Psoas muscle (tissue), 8 donors: ENCODE measurements around the gene FTSJ3. TPM values are rescaled to one million over a fixed set of nuclear protein-coding genes. Genes with fewer than 3 reads are reported as not detected.
A peak's percentile ranks its signal among the peaks of the same experiment; 100 is the strongest.

ENCODE experiments used
- ATAC-seq, 4 donors: fragments of 200-7000 bp; cut with Tn5 transposase; one replicate each; pipeline ENCODE4 v1.9.1; 2020; ENCODE audit warnings: moderate library complexity in 3 of 4, mild to moderate bottlenecking in 2 of 4
- DNase-seq, 2 donors: peaks; one replicate each; pipeline ENCODE4 v3.0.0-alpha.2; 2020
- H3K27ac ChIP-seq: fragments of 200-600 bp; one replicate; pipeline ENCODE4 v1.8.0; 2022
- H3K27me3 ChIP-seq, 3 donors: fragments of 200-600 bp in 1 of 3; one replicate each; pipeline versions ENCODE4 v1.6.1 to v1.8.0; 2013 to 2022; ENCODE audit warnings: low read length in 2 of 3, mild to moderate bottlenecking in 2 of 3, moderate library complexity in 1 of 3; ENCODE audit not compliant: insufficient read depth in 3 of 3
- H3K36me3 ChIP-seq, 2 donors: fragments of 200-600 bp in 1 of 2; one replicate each; pipeline versions ENCODE4 v1.6.1 to v1.8.0; 2013 to 2022; ENCODE audit warnings: low read depth in 1 of 2, mild to moderate bottlenecking in 1 of 2, moderate library complexity in 1 of 2; ENCODE audit not compliant: insufficient read depth in 1 of 2
- H3K4me1 ChIP-seq: fragments of 200-600 bp; one replicate; pipeline ENCODE4 v1.8.0; 2022
- H3K4me3 ChIP-seq: fragments of 200-600 bp; one replicate; pipeline ENCODE4 v1.8.0; 2022; ENCODE audit warnings: mild to moderate bottlenecking
- H3K9me3 ChIP-seq: fragments of 200-600 bp; one replicate; pipeline ENCODE4 v1.8.0; 2022
- CTCF ChIP-seq: fragments of 200-600 bp; IDR thresholded peaks from one replicate; pipeline ENCODE4 v1.8.0; 2022; ENCODE audit warnings: antibody characterized with exemption
- WGBS, 3 donors: extraction: QIAGEN DNeasy Blood & Tissue Kit; methylation state at CpG; one replicate each; pipeline versions ENCODE4 v1.1.6 to v1.1.7; 2013; 5-methylcytosine and 5-hydroxymethylcytosine counted together
- intact Hi-C, 2 donors: fragments of 100-400 bp; cut with DNase I; formaldehyde crosslinking; loops; one replicate each; pipeline versions ENCODE4 v1.11.0 to v1.14.2; 2022
- polyA plus RNA-seq, 3 donors: library from polyadenylated mRNA; stranded (reverse); fragments of 200-250 nt; gene quantifications; one replicate each; pipeline ENCODE4 v1.2.3, GENCODE V29; 2013
- total RNA-seq, 4 donors: library from RNA; stranded (reverse); fragmentation: NEBNext Ultra II Directional in 2 of 4; extraction: Animal tissue kit (Norgen Biotek cat#: 25700) in 2 of 4; gene quantifications; one replicate each; pipeline versions ENCODE4 v1.2.1 to v1.2.4, GENCODE V29; 2021 to 2023
- donor health status: healthy with polysubstance abuse.
- donor health status: DM: no; HTN: no; CAD: no; lungs with moderate emphysema.
- donor health status: Bipolar disorder and iron deficiency.
- donor health status: healthy.
- donor health status: DM: yes; HTN: yes; CAD: no.
- donor health status: DM: no; HTN: no; CAD: no.
- donor health status: DM: no; HTN: no; CAD: no.
- donor health status: DM: yes; HTN: yes; CAD: no.

Gene FTSJ3
- total and polyA plus RNA-seq, 7 donors: 14.4 to 41.9 (median 25.1) TPM

- ATAC-seq (no peak), DNase-seq (no peak)
- 59 to 76% (median 62%) methylated on average over 8 of the region's 8 CpGs for WGBS, 3 donors
- intact Hi-C loops: no loop called here
- no peaks in the 10 kb centered on the region for H3K27me3 ChIP-seq
- H3K9me3 ChIP-seq: no peaks in the 10 kb centered on the region
- H3K27ac ChIP-seq: no peak overlapping the region
- H3K4me1 ChIP-seq: peaks cover 26% of the 10 kb centered on the region
- no peak for TF ChIP-seq CTCF
- no peak overlapping the region for H3K4me3 ChIP-seq
- peaks cover 29 to 82% of the 10 kb centered on the region in 2 donors for H3K36me3 ChIP-seq
These were observed 4.0 kb upstream of the FTSJ3 start for GRCh38 chr17:63831505-63831904.

- H3K36me3 ChIP-seq: peaks cover 29 to 78% of the 10 kb centered on the region in 2 donors
- peaks cover 30% of the 10 kb centered on the region for H3K4me1 ChIP-seq
- no peaks in the 10 kb centered on the region for H3K9me3 ChIP-seq
- 80 to 83% (median 82%) methylated on average over 15 of the region's 15 CpGs for WGBS, 3 donors
- no peak overlapping the region for H3K4me3 ChIP-seq
- no peak for ATAC-seq
- no peaks in the 10 kb centered on the region for H3K27me3 ChIP-seq
- no peak for DNase-seq
- intact Hi-C loops: no loop called here
- TF ChIP-seq CTCF: no peak
- H3K27ac ChIP-seq: no peak overlapping the region
These were observed 3.5 kb upstream of the FTSJ3 start for GRCh38 chr17:63830904-63831491.

- Histone ChIP-seq H3K4me1 (peaks cover 34% of the 10 kb centered on the region), H3K27me3 (no peaks in the 10 kb centered on the region), H3K9me3 (no peaks in the 10 kb centered on the region), H3K36me3 (peaks cover 31 to 79% of the 10 kb centered on the region in 2 donors), H3K4me3 (no peak overlapping the region), H3K27ac (no peak overlapping the region)
- TF ChIP-seq CTCF: no peak
- ATAC-seq (no peak), DNase-seq (no peak)
- WGBS, 3 donors: 78 to 88% (median 80%) methylated on average over 5 of the region's 5 CpGs
- intact Hi-C loops: no loop called here
These were observed 2.8 kb upstream of the FTSJ3 start for GRCh38 chr17:63830278-63830677.

GRCh38 chr17:63828936-63829335 is 1.5 kb upstream of the FTSJ3 start:
- Histone ChIP-seq H3K27me3 (no peaks in the 10 kb centered on the region), H3K36me3 (peaks cover 33 to 79% of the 10 kb centered on the region in 2 donors), H3K4me1 (peaks cover 26% of the 10 kb centered on the region), H3K9me3 (no peaks in the 10 kb centered on the region), H3K27ac (peak overlapping the region; percentile 19), H3K4me3 (peak overlapping the region; percentile 93)
- ATAC-seq: no peak
- intact Hi-C loops: loop anchor here in 1 of 2 donors (5.0 kb wide), 1 partner anchor 678 kb away; the partner anchor contains the start of genes CEP95 and DDX5
- WGBS, 3 donors: 82 to 91% (median 88%) methylated on average over 3 of the region's 3 CpGs
- no peak for TF ChIP-seq CTCF
- no peak for DNase-seq

GRCh38 chr17:63827801-63828221 is 348 bp upstream of the FTSJ3 start:
- ATAC-seq: no peak
- Histone ChIP-seq H3K4me3 (peak overlapping the region; percentile 93), H3K9me3 (no peaks in the 10 kb centered on the region), H3K27me3 (no peaks in the 10 kb centered on the region), H3K4me1 (peaks cover 28% of the 10 kb centered on the region), H3K36me3 (peaks cover 27 to 79% of the 10 kb centered on the region in 2 donors), H3K27ac (peak overlapping the region; percentile 97)
- 1 to 2% (median 2%) methylated on average over 19 of the region's 19 CpGs for WGBS, 3 donors
- no peak for TF ChIP-seq CTCF
- intact Hi-C loops: loop anchor here in 1 of 2 donors (2.0 to 5.0 kb wide), 2 partner anchors 53 to 679 kb away; partner anchors contain the start of genes CEP95, DDX42 and DDX5
- DNase-seq: no peak
